Thyroid gland (tissue), 4 donors: ENCODE data around the gene BHMT2.

ENCODE experiments used
- POLR2A ChIP-seq, 2 donors: fragments of 450-650 bp; IDR thresholded peaks; one replicate each; pipeline ENCODE4 v1.6.1; 2017; ENCODE audit warnings: antibody characterized with exemption in 2 of 2, mild to moderate bottlenecking in 2 of 2, moderate library complexity in 1 of 2
- TF ChIP-seq, protein P1 (sequence below), 6 experiments: fragments of 200-600 bp in 3 of 6; fragments of 450-650 bp in 3 of 6; sonication (generic) in 3 of 6; IDR thresholded peaks; one replicate each; pipeline ENCODE4 v1.5.1; 2016 to 2019; ENCODE audit warnings: antibody characterized with exemption in 6 of 6, mild to moderate bottlenecking in 2 of 6, inconsistent platforms in 1 of 6, moderate library complexity in 1 of 6

DNA sequence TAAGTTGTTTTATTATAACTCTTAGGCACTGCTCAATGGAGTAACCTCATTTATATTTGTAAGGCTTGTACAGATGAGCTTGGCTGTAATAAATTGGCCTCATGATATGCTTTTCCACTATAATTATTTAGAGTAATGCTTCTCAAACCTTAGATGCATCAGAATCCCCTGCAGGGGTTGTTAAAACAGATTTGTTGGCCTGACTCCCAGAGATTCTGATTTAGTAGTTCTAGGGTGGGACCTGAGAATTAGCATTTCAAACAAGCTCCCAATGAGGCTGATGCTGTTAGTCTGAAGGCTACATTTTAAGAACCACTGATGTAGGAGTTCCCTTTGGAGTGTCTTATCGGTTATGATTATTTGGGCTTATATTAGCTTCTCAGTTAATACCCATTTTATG lies 46.2 kb upstream of the BHMT2 start:
- TF ChIP-seq, protein P1, sequence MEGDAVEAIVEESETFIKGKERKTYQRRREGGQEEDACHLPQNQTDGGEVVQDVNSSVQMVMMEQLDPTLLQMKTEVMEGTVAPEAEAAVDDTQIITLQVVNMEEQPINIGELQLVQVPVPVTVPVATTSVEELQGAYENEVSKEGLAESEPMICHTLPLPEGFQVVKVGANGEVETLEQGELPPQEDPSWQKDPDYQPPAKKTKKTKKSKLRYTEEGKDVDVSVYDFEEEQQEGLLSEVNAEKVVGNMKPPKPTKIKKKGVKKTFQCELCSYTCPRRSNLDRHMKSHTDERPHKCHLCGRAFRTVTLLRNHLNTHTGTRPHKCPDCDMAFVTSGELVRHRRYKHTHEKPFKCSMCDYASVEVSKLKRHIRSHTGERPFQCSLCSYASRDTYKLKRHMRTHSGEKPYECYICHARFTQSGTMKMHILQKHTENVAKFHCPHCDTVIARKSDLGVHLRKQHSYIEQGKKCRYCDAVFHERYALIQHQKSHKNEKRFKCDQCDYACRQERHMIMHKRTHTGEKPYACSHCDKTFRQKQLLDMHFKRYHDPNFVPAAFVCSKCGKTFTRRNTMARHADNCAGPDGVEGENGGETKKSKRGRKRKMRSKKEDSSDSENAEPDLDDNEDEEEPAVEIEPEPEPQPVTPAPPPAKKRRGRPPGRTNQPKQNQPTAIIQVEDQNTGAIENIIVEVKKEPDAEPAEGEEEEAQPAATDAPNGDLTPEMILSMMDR (IDR thresholded peaks at IDR 0.05): no peak
- TF ChIP-seq POLR2A (IDR thresholded peaks at IDR 0.05): no peak
